GM21576 (cell line): ENCODE data around the gene KCNQ1.

Source experiments
- ATAC-seq: cut with Tn5 transposase; IDR thresholded peaks from one replicate; pipeline ENCODE4 v1.9.1; 2021; ENCODE audit warnings: mild to moderate bottlenecking, moderate library complexity; ENCODE audit not compliant: unreplicated experiment

Gene KCNQ1

DNA sequence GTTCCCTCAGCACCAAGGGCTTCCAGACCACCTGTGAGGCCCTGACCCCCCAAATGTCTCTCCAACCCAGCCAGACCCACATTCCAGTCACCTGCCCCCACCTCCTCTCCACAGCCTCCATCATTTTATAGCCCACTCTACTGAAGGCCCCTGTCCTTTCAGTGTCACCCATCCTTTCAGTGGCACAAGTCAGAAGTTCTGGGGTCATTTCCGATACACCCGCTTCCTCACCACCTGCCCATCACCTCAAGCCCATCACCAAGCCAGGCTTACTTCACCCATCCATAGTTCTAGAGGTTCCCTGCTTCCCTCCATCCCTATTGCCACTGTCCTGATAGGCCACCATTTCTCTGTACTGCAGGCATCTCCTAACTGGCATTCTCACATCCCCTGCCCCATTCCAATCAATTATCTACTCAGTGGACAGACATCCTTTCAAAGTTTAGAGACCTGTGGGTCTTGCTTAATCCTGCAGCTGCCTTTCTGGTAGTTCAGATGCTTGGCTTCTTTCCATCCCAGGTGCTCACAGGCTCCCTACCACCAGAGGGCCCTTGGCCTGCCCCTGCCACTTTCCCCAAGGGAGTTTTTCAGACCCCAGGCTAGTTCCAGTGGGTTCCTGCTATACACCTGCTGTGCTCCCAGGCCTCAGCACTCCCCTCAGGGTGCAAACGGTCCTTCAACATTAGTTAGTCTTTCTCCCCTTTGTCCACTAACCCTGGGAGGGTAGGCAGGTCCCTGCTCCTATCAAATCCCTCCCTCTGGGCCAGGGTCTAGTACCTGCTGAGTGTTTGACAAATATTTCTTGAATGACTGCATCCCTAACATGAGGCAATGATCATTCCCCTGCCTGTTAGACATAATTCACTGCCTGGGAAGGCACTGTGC is 247.4 kb downstream of the KCNQ1 start:
- ATAC-seq = no peak

DNA sequence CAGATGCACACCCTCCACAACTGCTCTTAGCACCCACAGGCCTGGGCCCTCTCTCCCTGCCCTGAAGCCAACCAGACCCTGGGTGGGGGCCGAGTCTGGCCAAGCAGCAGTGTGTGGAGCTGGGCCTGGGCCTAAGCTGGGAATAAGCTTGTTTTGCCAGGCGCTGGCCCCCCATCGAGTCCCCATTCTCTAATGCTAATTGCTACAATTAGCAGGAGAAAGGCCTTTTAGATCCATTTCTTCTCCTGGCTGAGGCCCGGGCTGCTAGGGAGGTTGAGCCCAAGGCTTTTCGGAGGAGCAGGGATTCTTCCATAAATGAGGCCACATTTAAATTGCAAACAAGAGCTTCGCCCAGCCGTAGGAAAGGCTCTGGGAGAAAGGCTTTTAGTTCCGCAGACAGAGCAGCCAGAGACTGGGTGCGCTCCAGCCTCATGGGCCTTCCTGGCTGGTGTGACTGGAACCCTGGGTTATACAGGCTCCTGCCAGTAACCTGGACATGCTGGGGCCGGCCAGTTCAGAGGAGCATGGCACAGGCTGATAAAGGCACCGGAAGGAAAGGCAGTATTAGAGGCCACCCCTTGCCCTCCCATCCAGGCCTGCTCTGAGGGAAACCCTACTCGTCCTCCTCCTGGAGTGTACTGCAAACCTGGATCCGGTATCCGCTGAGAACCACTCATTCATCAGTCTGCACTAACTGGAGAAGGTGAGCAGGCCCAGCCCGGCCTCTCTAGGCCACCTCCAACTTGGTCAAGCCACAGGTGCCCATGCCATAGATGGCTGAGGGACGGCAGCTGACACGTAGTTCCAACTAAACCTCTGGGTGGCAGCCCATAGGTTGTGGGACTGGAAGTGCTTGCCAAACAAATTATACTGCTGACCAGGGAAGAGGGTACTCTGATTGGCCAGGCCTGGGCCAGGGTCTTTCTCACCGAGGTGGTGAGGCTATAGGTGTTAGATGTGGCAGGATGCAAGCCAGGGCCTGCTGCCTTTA is 248.8 kb downstream of the KCNQ1 start:
- no peak for ATAC-seq

DNA sequence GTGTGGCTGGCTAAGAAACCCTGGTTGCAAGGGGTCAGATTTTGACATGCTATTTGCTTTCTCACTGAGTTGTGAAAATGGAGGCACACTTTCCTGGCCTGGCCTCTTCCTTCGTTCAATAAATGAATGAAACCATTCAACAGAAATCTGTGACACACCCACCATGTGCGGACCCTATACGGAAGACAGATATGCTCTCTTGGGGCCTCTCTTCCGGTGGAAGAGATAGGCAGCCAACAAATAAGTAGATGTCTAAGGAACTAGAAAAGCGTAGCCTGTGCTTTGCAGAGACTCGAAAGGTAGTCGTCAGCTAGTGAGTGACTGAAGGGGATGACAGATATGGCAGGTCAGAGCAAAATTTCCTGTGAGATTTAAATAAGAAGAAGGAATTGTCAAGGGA is 249.7 kb downstream of the KCNQ1 start:
- no peak for ATAC-seq

DNA sequence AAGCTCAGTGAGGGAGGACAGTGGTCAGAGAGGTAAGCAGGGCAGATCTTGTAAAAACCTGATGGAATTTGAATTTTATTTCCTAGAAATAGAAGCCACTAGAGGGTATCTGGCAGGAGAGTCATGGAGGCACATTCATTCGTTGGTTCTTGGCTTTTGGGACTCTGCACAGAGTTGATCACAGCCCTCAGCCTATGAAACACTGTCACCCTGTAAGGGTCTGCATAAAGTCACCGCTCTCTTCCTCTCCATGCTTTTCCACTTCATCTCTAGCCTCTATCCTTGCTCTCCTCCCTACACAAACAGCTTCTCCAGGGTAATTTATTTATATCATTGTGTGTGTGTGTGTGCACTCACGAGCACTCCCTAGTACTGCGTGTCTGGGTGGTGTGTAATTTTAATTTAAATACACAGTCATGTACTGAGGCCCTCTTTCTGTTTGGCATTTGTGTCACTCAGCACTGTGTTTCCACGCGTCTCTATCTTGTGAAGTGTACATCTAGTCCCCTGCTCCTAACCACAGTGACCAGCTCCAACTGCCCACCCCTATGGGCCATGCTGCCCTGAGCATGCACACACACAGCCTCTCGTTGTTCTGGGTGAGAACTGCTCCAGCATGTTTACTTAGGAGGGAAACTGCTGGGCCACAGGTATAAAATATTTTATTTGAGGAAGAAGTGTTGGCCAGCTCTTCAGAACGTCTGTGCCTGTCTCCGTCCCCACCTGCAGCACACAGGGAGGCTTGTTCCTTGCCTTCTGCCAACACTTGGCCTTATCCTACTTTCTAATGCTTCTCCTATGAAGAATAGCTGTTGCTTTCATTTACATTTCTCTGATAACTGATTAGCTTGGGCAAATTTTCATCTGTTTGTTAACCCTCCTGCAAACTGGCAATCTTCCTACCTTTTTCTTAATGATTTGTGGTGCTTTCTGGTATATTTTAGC is 250.5 kb downstream of the KCNQ1 start:
- no peak for ATAC-seq

DNA sequence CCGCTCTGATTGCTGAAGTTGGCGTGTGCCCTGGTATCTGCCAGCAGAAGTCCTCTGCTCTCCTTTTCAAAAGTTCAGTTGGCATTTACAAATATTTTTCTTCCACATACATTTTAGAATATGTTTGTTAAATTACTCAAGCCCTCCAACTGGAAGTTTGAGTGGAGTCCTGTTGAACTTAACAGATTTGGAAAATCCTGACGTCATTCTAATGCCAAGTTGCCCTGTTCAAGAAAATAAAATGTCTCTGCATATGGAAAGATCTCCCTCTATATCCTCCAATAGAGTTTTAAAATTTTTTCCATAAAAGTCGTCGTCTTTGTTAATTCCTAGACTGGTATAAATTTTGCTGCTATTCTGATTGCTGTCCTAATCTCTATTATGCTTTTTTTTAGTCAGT is 251.6 kb downstream of the KCNQ1 start:
- ATAC-seq = no peak

DNA sequence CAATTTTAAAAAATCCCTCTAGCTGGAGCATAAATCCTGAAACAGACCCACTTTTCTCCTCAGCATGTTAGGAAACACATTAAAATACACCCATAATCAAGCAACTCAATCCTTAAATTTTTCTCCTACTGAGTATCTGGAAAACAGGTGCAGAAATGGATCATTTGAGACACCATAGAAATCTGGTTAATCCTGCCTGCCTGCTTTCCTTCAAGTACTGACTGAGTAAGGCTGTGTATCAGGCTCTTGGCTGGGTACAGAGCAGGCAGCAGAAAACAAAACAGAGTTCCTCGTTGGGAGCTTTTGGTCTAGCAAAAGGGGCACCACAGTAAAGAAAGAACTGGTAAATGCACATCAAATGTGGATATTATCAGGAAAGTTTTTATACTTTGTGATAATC is 253.1 kb downstream of the KCNQ1 start:
- ATAC-seq = no peak

DNA sequence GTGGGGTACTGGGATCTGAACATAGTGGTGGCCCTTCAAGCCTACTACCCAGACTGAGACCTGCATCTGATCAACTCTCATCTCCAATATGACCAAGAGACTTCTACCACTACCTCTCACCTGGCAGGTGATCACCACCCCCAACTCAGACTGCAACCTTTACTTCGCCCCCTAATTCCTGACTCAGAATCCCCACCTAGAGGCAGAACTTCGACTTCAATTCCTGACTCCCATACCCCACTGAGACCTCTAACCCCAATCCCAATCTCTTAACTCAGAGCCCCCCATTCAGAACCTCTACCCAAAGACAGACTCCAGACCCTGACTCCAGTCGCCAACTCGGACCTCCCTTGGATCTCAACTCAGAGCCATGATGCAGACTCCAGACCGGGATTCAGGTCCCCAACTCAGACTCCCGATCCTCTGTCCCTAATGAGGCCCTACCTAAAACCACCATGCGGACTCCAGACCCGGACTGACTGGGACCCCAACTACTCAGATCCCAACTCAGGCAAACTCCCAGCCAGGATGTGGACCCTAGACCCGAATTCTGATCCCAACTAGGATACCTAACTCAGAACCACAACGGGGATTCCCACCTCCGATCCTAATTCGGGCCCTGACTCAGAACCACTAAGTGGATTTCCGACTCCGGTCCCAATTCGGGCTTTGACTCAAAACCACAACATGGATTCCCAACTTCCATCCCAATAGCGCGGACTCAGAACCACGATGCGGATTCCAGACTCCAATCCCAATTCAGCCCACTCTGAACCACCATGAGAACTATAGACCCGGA is 253.8 kb downstream of the KCNQ1 start:
- no peak for ATAC-seq

DNA sequence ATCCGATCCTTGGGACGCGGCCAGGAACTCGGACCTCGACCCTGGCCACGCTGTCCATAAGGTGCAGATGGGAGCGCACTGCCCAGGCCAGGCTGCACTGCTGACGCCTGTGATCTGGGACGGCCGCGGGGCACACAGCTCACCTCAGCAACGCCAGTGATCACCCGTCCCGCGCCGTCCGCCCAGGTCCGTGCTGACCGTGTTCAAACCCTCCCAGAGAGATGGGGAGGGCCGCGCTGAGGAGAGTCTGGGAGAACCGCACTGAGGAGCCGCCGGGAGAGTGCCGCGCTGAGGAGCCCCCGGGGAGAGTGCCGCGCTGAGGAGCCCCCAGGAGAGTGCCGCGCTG is 254.3 kb downstream of the KCNQ1 start:
- ATAC-seq = no peak

DNA sequence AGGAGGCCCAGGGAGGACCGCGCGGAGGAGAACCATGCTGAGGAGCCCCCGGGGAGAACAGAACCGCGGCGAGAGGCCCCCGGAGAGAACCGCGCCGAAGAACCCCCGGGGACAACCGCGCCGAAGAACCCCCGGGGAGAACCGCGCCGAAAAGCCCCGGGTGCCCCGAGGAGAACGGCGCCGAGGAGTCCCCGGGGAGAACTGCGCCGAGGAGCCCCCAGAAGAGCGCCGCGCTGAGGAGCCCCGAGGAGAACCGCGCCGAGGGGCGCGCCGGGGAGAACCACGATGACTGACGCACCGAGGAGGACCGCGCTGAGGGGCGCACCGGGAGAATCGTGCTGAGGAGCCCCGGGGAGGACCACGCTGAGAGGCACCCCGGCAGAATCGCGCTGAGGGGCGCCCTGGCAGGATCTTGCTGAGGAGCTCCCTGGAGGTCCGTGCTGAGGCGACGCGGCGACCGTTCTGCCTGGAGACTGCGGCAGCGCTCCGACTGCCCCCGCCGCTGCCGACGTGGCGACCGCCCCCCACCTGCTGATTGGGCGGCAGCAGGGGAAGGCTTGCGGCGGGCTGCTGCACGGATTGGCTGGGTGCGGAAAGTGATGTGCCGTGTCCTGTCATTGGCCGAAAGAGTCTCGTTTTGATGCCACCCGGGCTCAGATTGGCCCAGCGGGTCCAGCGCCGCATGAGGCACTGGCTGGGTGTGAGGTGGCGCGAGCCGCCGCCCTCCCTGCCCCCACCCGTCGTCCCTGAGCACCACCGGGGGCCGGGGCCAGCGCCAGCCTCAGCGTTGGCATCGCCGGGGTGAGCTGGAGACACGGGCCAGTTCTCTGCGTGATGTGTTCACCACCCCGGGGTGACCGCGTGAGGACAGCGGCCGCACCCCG is 255.0 kb downstream of the KCNQ1 start, which contains the start of gene KCNQ1OT1:
Gene KCNQ1OT1 (minus strand): TSS at position 464 of the 884 bp plus-strand sequence.
- ATAC-seq = peak; percentile 87

DNA sequence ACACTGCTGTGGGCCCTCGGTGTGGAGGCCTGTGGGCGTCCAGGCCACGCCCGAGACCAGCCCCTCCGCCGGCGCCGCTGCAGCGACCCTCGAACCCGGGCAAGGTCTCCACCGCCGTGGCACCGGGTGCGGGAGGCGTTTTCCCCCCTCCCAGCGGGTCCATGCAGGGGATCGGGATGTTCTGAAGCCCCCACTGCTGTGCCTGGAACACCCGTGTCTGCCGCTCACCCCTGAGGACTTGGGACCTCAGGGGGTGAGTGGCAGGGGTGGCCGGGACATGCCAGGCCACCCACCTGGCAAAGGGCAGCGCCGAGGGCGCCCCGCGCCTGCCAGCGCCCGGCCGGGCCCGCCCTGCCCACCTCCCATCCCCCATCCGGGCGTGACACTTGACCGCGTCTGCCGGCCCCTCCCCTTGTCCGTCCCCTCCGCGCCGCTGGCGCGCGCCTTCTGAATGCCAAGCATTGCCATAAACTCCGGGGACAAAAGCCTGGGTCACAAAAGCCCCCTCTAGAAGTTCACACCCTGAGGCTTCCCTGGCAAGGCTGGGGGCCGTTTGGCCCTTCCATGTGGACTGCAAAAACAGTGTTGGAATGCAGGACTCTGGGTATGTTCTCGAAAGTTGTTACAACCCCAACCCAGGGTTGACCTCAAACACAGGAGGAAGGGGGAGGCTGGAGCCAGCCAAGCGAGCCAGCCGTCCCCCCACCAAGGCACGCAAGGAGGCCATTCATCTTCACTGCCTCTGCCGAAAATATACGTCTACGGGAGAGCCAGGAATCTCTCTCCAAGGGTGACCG is 255.8 kb downstream of the KCNQ1 start:
- peak; percentile 31 for ATAC-seq

DNA sequence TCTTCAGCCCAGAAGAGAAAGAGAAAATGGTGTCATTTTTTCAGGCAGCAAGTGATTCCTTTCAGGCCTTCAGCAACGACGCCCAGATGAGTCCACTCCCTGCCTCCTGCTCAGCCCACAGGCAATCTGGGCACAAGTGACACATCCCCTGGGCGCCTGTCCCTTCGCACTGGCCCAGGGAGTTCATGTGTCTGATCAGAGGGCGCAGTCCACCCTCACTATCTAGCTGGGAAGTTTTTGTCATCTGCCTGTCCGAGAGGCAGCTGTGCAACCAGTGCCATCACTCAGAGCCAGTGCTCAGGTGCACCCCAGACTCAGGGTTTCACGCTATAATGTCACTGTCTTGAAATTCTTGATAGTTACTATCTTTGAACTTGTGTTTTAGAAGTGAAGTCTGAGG is 256.4 kb downstream of the KCNQ1 start:
- ATAC-seq = no peak

DNA sequence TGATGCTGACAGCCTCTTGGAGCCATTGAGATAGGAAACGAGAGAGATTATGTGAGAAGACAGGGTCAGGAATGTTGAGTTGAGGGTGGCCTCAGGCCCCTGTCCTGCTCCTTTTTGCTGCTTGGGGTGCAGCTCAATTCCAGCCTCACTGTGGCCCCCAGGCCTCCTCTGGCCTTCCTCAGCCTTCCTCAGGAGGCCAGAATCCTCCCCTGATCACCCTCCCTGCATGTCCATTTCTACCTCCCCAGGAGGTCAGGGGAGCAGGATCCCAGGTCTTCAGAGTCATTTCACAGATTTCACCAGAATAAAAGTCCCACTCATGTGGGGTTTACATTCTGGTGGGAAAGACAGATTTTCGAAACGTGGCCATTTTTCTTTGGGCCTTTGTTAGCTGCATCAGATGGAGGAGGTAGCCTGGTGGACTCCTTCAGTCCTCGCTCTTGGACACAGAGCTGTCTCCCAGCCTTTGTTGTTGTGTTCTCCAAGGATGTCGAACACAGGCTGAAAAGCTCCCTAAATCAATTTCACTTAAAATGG is 257.2 kb downstream of the KCNQ1 start:
- no peak for ATAC-seq

DNA sequence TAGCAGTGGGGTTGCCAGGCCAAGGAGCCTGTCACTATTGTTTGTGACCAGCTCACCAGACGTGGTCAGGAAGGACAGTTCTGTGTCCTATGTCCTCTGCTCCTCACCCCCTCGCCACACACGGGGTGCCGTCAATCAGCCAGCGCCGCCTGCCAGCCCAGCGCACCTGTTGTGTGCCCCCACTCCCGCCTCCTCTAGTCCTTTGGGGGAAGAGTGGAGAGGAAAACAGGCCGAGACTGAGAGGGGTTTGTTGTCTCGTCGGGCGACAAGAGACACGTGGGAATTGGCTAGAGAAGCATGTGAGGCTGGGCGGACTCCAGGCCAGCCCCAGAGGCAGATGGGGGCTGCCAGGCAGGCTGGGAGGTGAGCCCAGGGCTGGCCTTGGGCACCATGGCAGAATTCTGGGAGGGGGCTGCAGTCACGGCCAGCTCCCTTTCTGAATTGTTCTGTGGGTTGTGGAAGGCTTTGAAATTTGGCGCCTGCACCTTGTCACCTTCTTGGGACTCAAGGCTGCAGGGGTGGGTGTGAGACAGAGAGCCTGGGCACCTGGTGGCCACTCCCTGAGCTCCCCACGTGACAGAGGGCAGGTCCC is 258.1 kb downstream of the KCNQ1 start:
- ATAC-seq = no peak

DNA sequence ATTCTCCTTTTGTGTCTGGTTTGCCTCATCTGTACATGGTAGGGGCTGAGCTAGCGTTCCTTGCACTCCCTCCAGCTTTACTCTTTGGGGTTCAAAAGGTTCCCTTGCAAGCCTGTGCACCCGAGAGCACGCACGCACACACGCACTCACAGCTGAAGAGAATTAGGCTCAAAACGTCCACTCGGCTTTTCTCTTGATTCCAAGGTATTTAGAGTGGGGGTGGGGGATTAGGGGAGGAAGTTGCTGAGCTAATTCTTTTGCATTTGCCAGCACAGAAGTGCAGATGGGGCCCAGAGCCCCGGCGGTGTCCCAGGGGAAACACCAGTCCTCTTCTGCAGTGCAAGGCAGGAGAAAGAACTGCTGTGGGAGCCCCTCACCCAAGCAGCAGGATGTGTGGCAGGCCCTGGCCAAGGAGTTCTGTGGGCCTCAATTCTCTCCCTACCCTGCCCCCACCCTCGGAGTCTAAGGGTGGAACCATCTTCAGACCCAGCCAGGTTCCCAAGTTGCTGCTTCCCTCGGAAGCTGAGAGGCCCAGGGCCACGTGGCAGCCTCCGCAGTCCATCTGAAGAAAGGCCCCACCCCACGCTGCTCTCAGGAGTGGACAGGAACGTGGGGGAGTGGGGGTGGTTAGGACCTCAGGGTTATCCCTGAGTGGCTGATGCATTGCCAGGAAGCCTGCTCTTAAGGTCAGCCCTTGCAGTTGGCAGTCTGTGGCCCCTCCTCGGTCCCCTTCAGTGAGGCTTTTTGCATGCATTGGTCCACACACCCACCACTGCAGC is 258.7 kb downstream of the KCNQ1 start:
- no peak for ATAC-seq

DNA sequence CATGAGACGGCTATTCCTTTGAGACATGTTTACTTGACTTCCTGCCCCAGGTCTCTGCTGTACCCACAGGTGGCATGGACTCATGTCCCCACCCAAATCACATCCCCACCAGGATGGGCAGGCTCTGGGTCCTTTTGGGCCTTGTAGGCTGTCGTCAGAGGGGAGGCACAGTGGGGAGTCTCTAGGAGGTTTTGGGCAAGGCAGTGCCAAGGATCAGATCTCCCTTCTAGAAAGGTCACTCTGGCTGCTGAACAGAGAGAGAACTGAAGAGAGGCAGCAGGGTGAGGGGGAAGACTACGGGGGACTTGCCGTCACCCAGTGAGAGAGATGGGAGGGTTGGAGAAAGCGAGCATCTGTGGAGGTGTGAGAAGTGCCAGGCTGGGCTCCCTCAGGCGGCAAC is 259.5 kb downstream of the KCNQ1 start:
- no peak for ATAC-seq

DNA sequence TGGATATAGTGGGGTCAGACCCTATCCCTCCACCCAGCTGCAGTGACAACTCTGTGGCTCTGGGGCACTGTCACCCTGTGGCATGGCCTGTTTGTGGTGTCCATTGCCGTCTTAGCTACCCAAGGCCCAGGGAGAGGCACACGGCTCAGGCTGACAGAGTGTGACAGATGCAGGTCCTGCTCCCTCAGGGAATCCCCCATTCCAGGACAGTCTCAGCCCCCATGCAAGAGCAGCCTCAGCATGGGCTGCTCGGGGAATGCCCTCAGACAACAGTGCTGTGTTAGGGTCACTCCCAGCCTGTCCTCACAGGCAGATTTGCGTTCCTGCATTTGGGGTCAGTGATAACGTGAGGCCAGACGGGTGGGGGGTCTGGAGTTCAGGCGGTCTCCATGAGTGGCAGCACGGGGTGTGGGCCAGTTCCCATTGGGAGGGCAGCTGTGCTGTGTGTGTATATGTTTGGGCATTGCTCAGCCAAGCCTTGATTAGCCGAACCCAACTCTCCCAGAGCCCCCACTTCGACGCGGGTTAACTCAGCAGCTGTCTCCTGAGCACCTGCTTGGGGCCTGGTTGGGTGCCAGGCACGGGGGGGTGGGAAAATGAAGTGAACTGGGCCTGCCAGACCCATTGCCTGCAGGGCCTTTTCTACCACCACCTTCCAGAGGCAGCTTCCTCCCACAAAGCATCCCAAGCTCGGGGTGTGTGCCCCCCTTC is 260.2 kb downstream of the KCNQ1 start:
- no peak for ATAC-seq
